Endothelial cell of umbilical vein (primary cell): Measurements from ENCODE around the gene MEF2D. TPM values are rescaled to one million over a fixed set of nuclear protein-coding genes. Genes with fewer than 3 reads are reported as not detected.

Source experiments
- BruUV-seq: library from RNA; stranded (reverse); fragments of 400-500 nt; replicated peaks from 2 replicates; lab custom pipeline; 2021; lab: Mats Ljungman, UMichigan
- CTCF ChIA-PET: fragments of 300-600, 350-600 bp; sonication (Branson Sonifier 250); formaldehyde crosslinking; loops from one replicate; lab custom pipeline; 2021; ENCODE audit warnings: antibody characterized with exemption, inconsistent platforms; lab: Charles Lee
- POLR2A ChIA-PET: fragments of 300-600, 350-600 bp; sonication (Branson Sonifier 250); formaldehyde crosslinking; loops from one replicate; lab custom pipeline; 2021; ENCODE audit warnings: antibody characterized with exemption, inconsistent platforms; lab: Charles Lee
- DNase-seq: peaks from one replicate; pipeline ENCODE4 v3.0.0-alpha.2; 2011; ENCODE audit warnings: low read depth, low spot score
- FAIRE-seq: peaks from 2 replicates; lab custom pipeline; 2011; peaks lifted over from hg19 to GRCh38; lab: Jason Lieb, UNC
- H2AFZ ChIP-seq: 2 replicates; pipeline ENCODE4 v1.6.0; 2012; ENCODE audit warnings: low read depth, low read length, control low read depth, inconsistent platforms
- H3K27ac ChIP-seq: 2 replicates; pipeline ENCODE4 v1.5.1; 2011; ENCODE audit warnings: low read depth, mild to moderate bottlenecking, control low read depth, low read length, moderate library complexity; ENCODE audit not compliant: insufficient read depth
- H3K27me3 ChIP-seq, 2 experiments: 2 replicates each; pipeline versions ENCODE4 v1.6.0 to v1.6.1; 2011; ENCODE audit warnings: low read length in 2 of 2, mixed read lengths in 1 of 2; ENCODE audit not compliant: control insufficient read depth in 2 of 2, insufficient read depth in 2 of 2
- H3K36me3 ChIP-seq, 2 experiments: 2 replicates in 1 of 2; 3 replicates in 1 of 2; pipeline ENCODE4 v1.5.1; 2011; ENCODE audit warnings: low read length in 2 of 2, mild to moderate bottlenecking in 1 of 2, moderate library complexity in 1 of 2; ENCODE audit not compliant: control insufficient read depth in 2 of 2, insufficient read depth in 2 of 2; ENCODE audit errors: extremely low read depth in 1 of 2
- H3K4me1 ChIP-seq: 3 replicates; pipeline ENCODE4 v1.5.1; 2011; ENCODE audit warnings: mild to moderate bottlenecking, low read length; ENCODE audit not compliant: control insufficient read depth, insufficient read depth; ENCODE audit errors: extremely low read depth
- H3K4me2 ChIP-seq: 2 replicates; pipeline ENCODE4 v1.6.1; 2011; ENCODE audit warnings: low read length, control low read depth, mixed read lengths; ENCODE audit not compliant: insufficient read depth
- H3K4me3 ChIP-seq, 3 experiments: fragments of 200-600 bp in 1 of 3; sonication (generic), shearing (Covaris generic) in 1 of 3; replicated peaks in 1 of 3; 2 replicates each; pipeline ENCODE4 v1.5.1; 2011 to 2016; ENCODE audit warnings: control low read depth in 3 of 3, low read length in 3 of 3, mild to moderate bottlenecking in 2 of 3, inconsistent platforms in 1 of 3, low read depth in 1 of 3, moderate library complexity in 1 of 3; ENCODE audit not compliant: insufficient read depth in 1 of 3
- H3K79me2 ChIP-seq: 2 replicates; pipeline ENCODE4 v1.6.0; 2012; ENCODE audit warnings: low read length, inconsistent platforms; ENCODE audit not compliant: control insufficient read depth, insufficient read depth
- H3K9ac ChIP-seq: replicated peaks from 2 replicates; pipeline ENCODE3; 2011; ENCODE audit warnings: low read length, control low read depth; ENCODE audit not compliant: insufficient read depth; ENCODE audit errors: extremely low read depth
- H3K9me1 ChIP-seq: replicated peaks from 3 replicates; pipeline ENCODE4 v1.6.0; 2011; ENCODE audit warnings: mild to moderate bottlenecking, low read length; ENCODE audit not compliant: control insufficient read depth, insufficient read depth; ENCODE audit errors: extremely low read depth
- H3K9me3 ChIP-seq: replicated peaks from 2 replicates; pipeline ENCODE4 v1.5.1; 2012; ENCODE audit warnings: low read length, inconsistent platforms; ENCODE audit not compliant: control insufficient read depth, insufficient read depth
- H4K20me1 ChIP-seq: replicated peaks from 2 replicates; pipeline ENCODE3; 2011; ENCODE audit warnings: mild to moderate bottlenecking, low read length; ENCODE audit not compliant: control insufficient read depth, insufficient read depth; ENCODE audit errors: extremely low read depth
- CTCF ChIP-seq, 2 donors: IDR thresholded peaks; 1 replicate in 1 of 2; 2 replicates in 1 of 2; pipeline ENCODE4 v1.5.1; 2011; ENCODE audit warnings: low read length in 2 of 2, mild to moderate bottlenecking in 2 of 2, moderate library complexity in 2 of 2, control low read depth in 1 of 2, inconsistent platforms in 1 of 2, low read depth in 1 of 2; ENCODE audit not compliant: insufficient read depth in 1 of 2; ENCODE audit errors: extremely low read depth in 1 of 2
- JUN ChIP-seq: IDR thresholded peaks from 2 replicates; pipeline ENCODE4 v1.6.1; 2011; ENCODE audit warnings: borderline replicate concordance, low read depth; ENCODE audit not compliant: insufficient read length, insufficient read depth
- MYC ChIP-seq: IDR thresholded peaks from one replicate; pipeline ENCODE4 v1.6.1; 2011; ENCODE audit warnings: mild to moderate bottlenecking, low read depth, low read length
- POLR2AphosphoS5 ChIP-seq: IDR thresholded peaks from 2 replicates; pipeline ENCODE4 v1.6.1; 2012; ENCODE audit warnings: low read depth, mild to moderate bottlenecking, control low read depth, low read length, moderate library complexity; ENCODE audit not compliant: insufficient read depth
- dilution Hi-C: fragments of 300-500 bp; cut with MboI; formaldehyde crosslinking; loops from one replicate; pipeline ENCODE4 v1.15.0; 2019; ENCODE audit warnings: low sequenced_read_pairs; ENCODE audit not compliant: extremely low pct_ligation_motif_present
- intact Hi-C: fragments of 100-400 bp; cut with micrococcal nuclease; formaldehyde crosslinking; loops from one replicate; pipeline ENCODE4 v1.10.0; 2022
- polyA plus RNA-seq, 4 experiments: library from polyadenylated mRNA; depleted of rRNA in 3 of 4; stranded (reverse) in 3 of 4; unstranded in 1 of 4; fragments of >200 nt; gene quantifications; 2 replicates each; pipeline versions ENCODE4 v1.2.1 to v1.2.3, GENCODE V29; 2011 to 2012; ENCODE audit warnings: missing spikeins in 1 of 4
- total RNA-seq: library from RNA; stranded (reverse); gene quantifications from 2 replicates; pipeline ENCODE4 v1.2.3, GENCODE V29; 2021

MEF2D gene
- total and polyA plus RNA-seq, 2 donors (not counting 3 experiments of a cell fraction or from before 2014, with no cell fraction given), result 45.4 to 52.2 TPM

- POLR2A ChIA-PET, result interaction anchor here (1.0 kb wide), 1 partner anchor 60 kb away, joined by 4 read pairs; no protein-coding TSS in a partner anchor
- Histone ChIP-seq H3K27me3 (peaks cover 39 to 46% of the 10 kb centered on the region in 2 experiments), H3K4me3 (no peak overlapping the region), H3K79me2 (no peaks in the 10 kb centered on the region), H3K27ac (no peak overlapping the region), H4K20me1 (no peaks in the 10 kb centered on the region), H3K9me3 (no peaks in the 10 kb centered on the region), H3K4me2 (no peak overlapping the region), H3K4me1 (no peaks in the 10 kb centered on the region), H3K36me3 (no peaks in the 10 kb centered on the region), H2AFZ (no peak overlapping the region), H3K9me1 (no peaks in the 10 kb centered on the region), H3K9ac (no peak overlapping the region)
- FAIRE-seq (peak; percentile 92), DNase-seq (peak; percentile 77)
- intact Hi-C loops (loop anchor here (1.0 kb wide), 1 partner anchor 61 kb away; no protein-coding TSS in a partner anchor), dilution Hi-C loops (no loop called here)
- no TSS peak for BruUV-seq
- CTCF ChIA-PET, result interaction anchor here (0.5 to 3.0 kb wide), 51 partner anchors 9 to 231 kb away, joined by 3 to 648 read pairs (median 5); partner anchors contain the start of genes CCT3, NAXE, RHBG and TSACC
- TF ChIP-seq CTCF (IDR thresholded peaks at IDR 0.05; ENCODE audit: extremely low read depth in 1 of 2, insufficient read depth in 1 of 2, low read depth in 1 of 2, low read length in 2 of 2), result peak; percentile 89 to 95
- no peak for TF ChIP-seq MYC
- no peak for TF ChIP-seq POLR2AphosphoS5
- TF ChIP-seq JUN, result no peak
Measured at GRCh38 chr1:156445789-156446263, 54.7 kb downstream of the MEF2D start.
